ENCODE data around the gene SHBG. TPM values are rescaled to one million over a fixed set of nuclear protein-coding genes. Genes with fewer than 3 reads are reported as not detected.

The SHBG gene
- total RNA-seq, 4 donors from 2014 or later = not detected

DNA sequence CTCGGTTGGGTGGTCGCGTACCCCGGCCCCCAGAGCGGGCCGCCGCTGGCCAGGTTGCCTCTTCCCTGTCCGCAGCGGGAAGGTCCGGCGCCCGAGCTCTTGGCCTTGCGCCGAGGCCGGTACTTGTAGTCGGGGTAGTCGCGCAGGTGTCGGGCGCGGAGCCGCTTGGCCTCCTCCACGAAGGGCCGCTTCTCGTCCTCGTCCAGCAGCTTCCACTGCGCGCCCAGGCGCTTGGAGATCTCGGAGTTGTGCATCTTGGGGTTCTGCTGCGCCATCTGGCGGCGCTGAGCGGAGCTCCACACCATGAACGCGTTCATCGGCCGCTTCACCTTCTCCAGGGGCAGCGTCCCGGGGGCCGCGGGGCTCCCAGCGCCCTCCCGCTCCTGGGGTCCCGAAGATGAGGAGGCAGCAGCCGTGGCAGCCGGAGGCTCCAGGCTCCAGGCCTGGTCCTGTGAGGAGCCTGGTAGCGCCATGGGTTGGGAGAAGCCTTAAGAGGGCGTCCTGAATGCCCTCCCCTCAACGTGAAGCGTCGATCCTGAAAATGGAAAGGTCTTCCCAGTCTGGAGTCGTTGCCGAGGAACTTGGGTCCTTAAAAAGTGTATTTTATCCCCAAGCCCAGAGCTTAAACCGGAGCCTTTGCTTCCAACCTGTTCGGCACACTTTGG is 40.6 kb upstream of the SHBG start:
- WGBS, 2 donors = 26% methylated on average over 4 of the region's 56 CpGs; no CpG with 5 or more reads in 1 of the 2 donors

GRCh38 chr17:7589891-7590691 is 39.8 kb upstream of the SHBG start, which contains the start of gene SOX15:
Gene SOX15, minus strand, starts transcription at chr17:7590094. Its CDS starts 418 bp downstream, at chr17:7589676.
- peak in 2 of 4 donors; percentile 50 to 74 for TF ChIP-seq POLR2A (IDR thresholded peaks at IDR 0.05)
- TF ChIP-seq, protein P1, sequence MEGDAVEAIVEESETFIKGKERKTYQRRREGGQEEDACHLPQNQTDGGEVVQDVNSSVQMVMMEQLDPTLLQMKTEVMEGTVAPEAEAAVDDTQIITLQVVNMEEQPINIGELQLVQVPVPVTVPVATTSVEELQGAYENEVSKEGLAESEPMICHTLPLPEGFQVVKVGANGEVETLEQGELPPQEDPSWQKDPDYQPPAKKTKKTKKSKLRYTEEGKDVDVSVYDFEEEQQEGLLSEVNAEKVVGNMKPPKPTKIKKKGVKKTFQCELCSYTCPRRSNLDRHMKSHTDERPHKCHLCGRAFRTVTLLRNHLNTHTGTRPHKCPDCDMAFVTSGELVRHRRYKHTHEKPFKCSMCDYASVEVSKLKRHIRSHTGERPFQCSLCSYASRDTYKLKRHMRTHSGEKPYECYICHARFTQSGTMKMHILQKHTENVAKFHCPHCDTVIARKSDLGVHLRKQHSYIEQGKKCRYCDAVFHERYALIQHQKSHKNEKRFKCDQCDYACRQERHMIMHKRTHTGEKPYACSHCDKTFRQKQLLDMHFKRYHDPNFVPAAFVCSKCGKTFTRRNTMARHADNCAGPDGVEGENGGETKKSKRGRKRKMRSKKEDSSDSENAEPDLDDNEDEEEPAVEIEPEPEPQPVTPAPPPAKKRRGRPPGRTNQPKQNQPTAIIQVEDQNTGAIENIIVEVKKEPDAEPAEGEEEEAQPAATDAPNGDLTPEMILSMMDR (IDR thresholded peaks at IDR 0.05) = no peak
- 31 to 60% methylated on average over 7 of the region's 24 CpGs for WGBS, 2 donors
- H3K4me1 ChIP-seq = peaks cover 23 to 65% (median 32%) of the 10 kb centered on the region in 3 donors
- no peaks in the 10 kb centered on the region for H3K27me3 ChIP-seq
- peak within 1 kb of the TSS; percentile 90 to 96 (median 96) for H3K27ac ChIP-seq
- intact Hi-C loops (cut with DNase I) = loop anchor here (5.0 kb wide), 1 partner anchor 92 kb away; no protein-coding TSS in a partner anchor
- DNase-seq = no peak
- no peaks in the 10 kb centered on the region for H3K9me3 ChIP-seq
- peaks cover 32 to 72% (median 41%) of the 10 kb centered on the region in 3 donors for H3K36me3 ChIP-seq
- H3K4me3 ChIP-seq = peak within 1 kb of the TSS; percentile 64 to 76 (median 68)

More for the DNA sequence above, 40.6 kb upstream of the SHBG start:
- intact Hi-C loops (cut with DNase I) = no loop called here
- DNase-seq = no peak
- peak in 3 of 4 donors; percentile 6 to 46 (median 32) for TF ChIP-seq POLR2A (IDR thresholded peaks at IDR 0.05)
- TF ChIP-seq, protein P1 (IDR thresholded peaks at IDR 0.05) = peak; percentile 77 to 96 (median 86)
- no peaks in the 10 kb centered on the region for H3K9me3 ChIP-seq
- H3K36me3 ChIP-seq = peaks cover 29 to 65% (median 39%) of the 10 kb centered on the region in 3 donors
- H3K4me3 ChIP-seq = peak overlapping the region; percentile 64 to 76 (median 68)
- peaks cover 31 to 73% (median 39%) of the 10 kb centered on the region in 3 donors for H3K4me1 ChIP-seq
- H3K27ac ChIP-seq = peak overlapping the region; percentile 90 to 96 (median 96)
- H3K27me3 ChIP-seq = no peaks in the 10 kb centered on the region

DNA sequence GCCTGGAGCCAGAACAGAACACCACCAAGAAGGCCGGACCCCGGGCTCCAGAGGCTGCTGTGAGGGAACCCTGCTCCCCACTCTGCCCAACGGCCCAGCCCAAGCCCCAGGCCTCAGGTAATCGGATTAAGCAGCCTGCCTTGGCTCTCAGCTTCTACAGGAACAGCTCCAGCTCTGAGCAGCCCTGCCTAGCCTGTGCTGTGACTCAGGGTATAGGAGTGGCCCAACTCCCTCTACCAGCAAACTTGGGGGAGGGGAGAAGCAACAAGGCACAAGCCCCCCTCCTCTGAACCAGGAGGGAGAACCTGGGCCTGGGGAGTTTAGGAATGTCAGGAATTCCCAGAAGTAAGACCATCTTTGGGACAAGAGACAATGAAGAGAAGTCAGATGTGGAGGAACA is 39.2 kb upstream of the SHBG start:
- H3K36me3 ChIP-seq = peaks cover 38 to 72% (median 41%) of the 10 kb centered on the region in 3 donors
- no peaks in the 10 kb centered on the region for H3K27me3 ChIP-seq
- H3K9me3 ChIP-seq = no peaks in the 10 kb centered on the region
- peak overlapping the region; percentile 90 to 96 (median 96) for H3K27ac ChIP-seq
- no peak for DNase-seq
- WGBS, 2 donors = 50% methylated on average over 1 of the region's 4 CpGs; no CpG with 5 or more reads in 1 of the 2 donors
- TF ChIP-seq, protein P1 (IDR thresholded peaks at IDR 0.05) = no peak
- peak in 1 of 4 donors; percentile 34 for TF ChIP-seq POLR2A (IDR thresholded peaks at IDR 0.05)
- intact Hi-C loops (cut with DNase I) = loop anchor here (5.0 kb wide), 1 partner anchor 92 kb away; no protein-coding TSS in a partner anchor
- peak overlapping the region in 3 of 4 donors; percentile 64 to 76 (median 69) for H3K4me3 ChIP-seq
- H3K4me1 ChIP-seq = peaks cover 19 to 59% (median 30%) of the 10 kb centered on the region in 3 donors

DNA sequence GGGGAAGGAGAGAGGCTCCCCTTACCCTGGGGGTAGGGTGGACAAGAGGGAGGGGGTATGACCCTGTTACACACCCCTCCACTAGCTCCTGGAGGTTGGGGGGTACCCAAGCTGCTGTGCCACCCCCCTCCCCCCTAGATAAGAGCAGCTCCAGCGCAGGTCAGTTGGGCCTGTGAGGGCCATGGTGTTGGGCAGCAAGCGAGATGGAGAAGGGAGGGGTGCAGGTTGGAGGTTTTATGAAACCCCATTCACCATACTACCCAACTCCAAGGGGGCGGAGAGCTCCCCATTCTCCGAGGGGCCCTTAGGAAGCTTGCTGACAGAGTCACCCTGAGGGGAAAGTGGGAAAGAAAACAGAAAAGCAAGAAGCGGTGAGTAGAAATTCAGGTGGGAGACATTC is 38.3 kb upstream of the SHBG start:
- Histone ChIP-seq H3K9me3 (no peaks in the 10 kb centered on the region), H3K4me1 (peaks cover 19 to 50% (median 28%) of the 10 kb centered on the region in 3 donors), H3K4me3 (no peak overlapping the region), H3K27me3 (no peaks in the 10 kb centered on the region), H3K36me3 (peaks cover 38 to 72% (median 39%) of the 10 kb centered on the region in 3 donors), H3K27ac (peak overlapping the region; percentile 90 to 96 (median 96))
- intact Hi-C loops (cut with DNase I) = loop anchor here (5.0 kb wide), 1 partner anchor 91 kb away; no protein-coding TSS in a partner anchor
- TF ChIP-seq, protein P1 (IDR thresholded peaks at IDR 0.05) = no peak
- TF ChIP-seq POLR2A (IDR thresholded peaks at IDR 0.05) = no peak
- DNase-seq = no peak
- 82 to 90% methylated on average over 4 to 5 of the region's 5 CpGs for WGBS, 2 donors

Data from esophagus squamous epithelium (tissue), 5 donors.